HEK293T (cell line): Measurements from ENCODE around the gene BAHCC1.

Experiments
- BHLHE40 ChIP-seq: fragments of 450-650 bp; IDR thresholded peaks from 2 replicates; pipeline ENCODE4 v1.6.1; 2016; ENCODE audit warnings: mild to moderate bottlenecking, moderate library complexity, borderline replicate concordance
- ELF4 ChIP-seq: fragments of 450-650 bp; IDR thresholded peaks from 2 replicates; pipeline ENCODE4 v1.6.1; 2017; ENCODE audit warnings: antibody characterized with exemption
- FOXM1 ChIP-seq: fragments of 450-650 bp; IDR thresholded peaks from 2 replicates; pipeline ENCODE4 v1.6.1; 2017; ENCODE audit warnings: mild to moderate bottlenecking, borderline replicate concordance
- HDGF ChIP-seq: fragments of 450-650 bp; IDR thresholded peaks from 2 replicates; pipeline ENCODE4 v1.6.1; 2017; ENCODE audit warnings: antibody characterized with exemption, borderline replicate concordance
- L3MBTL2 ChIP-seq: fragments of 450-650 bp; conservative IDR thresholded peaks from 2 replicates; pipeline ENCODE4 v1.6.1; 2016; ENCODE audit warnings: mild to moderate bottlenecking
- NFRKB ChIP-seq: fragments of 450-650 bp; IDR thresholded peaks from 2 replicates; pipeline ENCODE4 v1.6.1; 2016; ENCODE audit warnings: mild to moderate bottlenecking, moderate library complexity
- SP1 ChIP-seq: fragments of 450-650 bp; IDR thresholded peaks from 2 replicates; pipeline ENCODE4 v1.6.1; 2017
- SUZ12 ChIP-seq: fragments of 450-650 bp; IDR thresholded peaks from 2 replicates; pipeline ENCODE4 v1.6.1; 2016; ENCODE audit warnings: mild to moderate bottlenecking
- TF ChIP-seq, protein P1 (sequence below): fragments of 450-650 bp; IDR thresholded peaks from 2 replicates; pipeline ENCODE4 v1.6.1; 2016

DNA sequence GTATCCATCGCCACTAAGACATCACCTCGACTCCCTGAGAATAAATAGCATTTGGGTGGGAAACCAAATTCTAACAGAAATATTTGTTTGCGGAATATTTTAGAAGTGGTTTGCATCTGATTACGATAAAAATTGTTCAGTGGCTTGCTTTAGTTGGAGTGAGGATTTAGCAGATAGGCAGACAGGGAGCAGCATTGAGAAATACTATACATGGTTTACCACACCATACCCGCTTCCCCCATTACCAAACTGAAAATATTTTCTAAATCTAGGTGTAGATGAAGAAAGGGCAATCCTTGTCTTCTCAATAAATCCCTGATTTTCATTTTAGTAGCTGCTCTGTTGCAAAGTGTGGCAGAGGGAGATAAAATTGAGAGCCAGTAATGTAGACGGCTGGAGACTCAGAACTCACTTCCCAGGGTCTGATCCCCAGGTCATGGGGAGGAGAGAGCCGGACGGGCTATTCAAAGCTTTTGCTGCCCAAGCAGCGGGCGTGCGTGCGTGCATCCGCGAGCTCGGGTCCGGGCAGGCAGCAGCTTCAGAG lies 808 bp upstream of the BAHCC1 start:
- TF ChIP-seq BHLHE40: no peak
- no peak for TF ChIP-seq SP1
- no peak for TF ChIP-seq NFRKB
- TF ChIP-seq ELF4: no peak
- TF ChIP-seq, protein P1, sequence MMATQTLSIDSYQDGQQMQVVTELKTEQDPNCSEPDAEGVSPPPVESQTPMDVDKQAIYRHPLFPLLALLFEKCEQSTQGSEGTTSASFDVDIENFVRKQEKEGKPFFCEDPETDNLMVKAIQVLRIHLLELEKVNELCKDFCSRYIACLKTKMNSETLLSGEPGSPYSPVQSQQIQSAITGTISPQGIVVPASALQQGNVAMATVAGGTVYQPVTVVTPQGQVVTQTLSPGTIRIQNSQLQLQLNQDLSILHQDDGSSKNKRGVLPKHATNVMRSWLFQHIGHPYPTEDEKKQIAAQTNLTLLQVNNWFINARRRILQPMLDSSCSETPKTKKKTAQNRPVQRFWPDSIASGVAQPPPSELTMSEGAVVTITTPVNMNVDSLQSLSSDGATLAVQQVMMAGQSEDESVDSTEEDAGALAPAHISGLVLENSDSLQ: no peak
- TF ChIP-seq L3MBTL2: no peak
- TF ChIP-seq SUZ12: no peak
- no peak for TF ChIP-seq HDGF
- no peak for TF ChIP-seq FOXM1
